Transverse colon (tissue), 4 donors: ENCODE measurements around the gene ANKRD62. TPM values are rescaled to one million over a fixed set of nuclear protein-coding genes. Genes with fewer than 3 reads are reported as not detected.
A peak's percentile ranks its signal among the peaks of the same experiment; 100 is the strongest.

Source experiments
- DNase-seq: peaks from one replicate; pipeline ENCODE4 v3.0.0-alpha.2; 2019
- H3K27ac ChIP-seq, 4 donors: fragments of 200-600 bp; sonication (generic); 2 replicates each; pipeline ENCODE4 v1.5.1; 2016 to 2018; ENCODE audit warnings: inconsistent platforms in 4 of 4
- H3K27me3 ChIP-seq: fragments of 200-600 bp; sonication (generic); 2 replicates; pipeline ENCODE4 v1.5.1; 2017; ENCODE audit warnings: inconsistent platforms
- H3K36me3 ChIP-seq, 4 donors: fragments of 200-600 bp; sonication (generic); 2 replicates each; pipeline ENCODE4 v1.5.1; 2017 to 2019; ENCODE audit warnings: inconsistent platforms in 4 of 4
- H3K4me1 ChIP-seq, 4 donors: fragments of 200-600 bp; sonication (generic); 2 replicates each; pipeline ENCODE4 v1.5.1; 2017 to 2020; ENCODE audit warnings: inconsistent platforms in 4 of 4
- H3K4me3 ChIP-seq, 4 donors: fragments of 200-600 bp; sonication (generic); 1 replicate in 1 of 4; 2 replicates in 3 of 4; pipeline versions ENCODE4 v1.5.1 to v1.6.1; 2017 to 2019; ENCODE audit warnings: inconsistent platforms in 4 of 4
- H3K9me3 ChIP-seq, 2 donors: fragments of 200-600 bp; sonication (generic); 2 replicates each; pipeline ENCODE4 v1.5.1; 2017 to 2019; ENCODE audit warnings: inconsistent platforms in 2 of 2
- EP300 ChIP-seq: sonication (generic); formaldehyde crosslinking; IDR thresholded peaks from one replicate; pipeline ENCODE4 v1.6.1; 2017; ENCODE audit warnings: antibody characterized with exemption, low read depth
- POLR2A ChIP-seq: fragments of 450-650 bp; IDR thresholded peaks from one replicate; pipeline ENCODE4 v1.6.1; 2016; ENCODE audit warnings: antibody characterized with exemption, mild to moderate bottlenecking, moderate library complexity
- POLR2AphosphoS5 ChIP-seq, 3 donors: sonication (generic); formaldehyde crosslinking; IDR thresholded peaks; one replicate each; pipeline ENCODE4 v1.6.1; 2016; ENCODE audit warnings: antibody characterized with exemption in 3 of 3
- WGBS, 2 donors: methylation state at CpG; one replicate each; pipeline ENCODE4 v1.1.5; 2018; ENCODE audit warnings: low coverage in 1 of 2; 5-methylcytosine and 5-hydroxymethylcytosine counted together
- in situ Hi-C, 4 donors: fragments of 200-750 bp; cut with MboI; loops; one replicate each; pipeline versions ENCODE4 v1.15.0 to v1.15.1; 2017; ENCODE audit warnings: low sequenced_read_pairs in 3 of 4, low pct_ligation_motif_present in 1 of 4, low pct_unique_long_range_greater_than_20kb in 1 of 4
- intact Hi-C: fragments of 100-400 bp; cut with DNase I; formaldehyde crosslinking; loops from one replicate; pipeline ENCODE4 v1.15.1; 2023; ENCODE audit warnings: low total_unique reads
- total RNA-seq, 4 donors: library from RNA; depleted of rRNA; stranded (reverse); fragments of >200 nt; gene quantifications; one replicate each; pipeline ENCODE4 v1.1.0, GENCODE V29; 2016
- TF ChIP-seq, protein P1 (sequence below), 5 experiments: fragments of 200-600 bp in 3 of 5; fragments of 450-650 bp in 2 of 5; sonication (generic) in 3 of 5; IDR thresholded peaks; 1 replicate in 2 of 5; 2 replicates in 3 of 5; pipeline ENCODE4 v1.5.1; 2016 to 2017; ENCODE audit warnings: antibody characterized with exemption in 5 of 5, inconsistent platforms in 3 of 5, mild to moderate bottlenecking in 2 of 5, moderate library complexity in 1 of 5

Gene ANKRD62
- total RNA-seq, 4 donors from 2014 or later: 0.20 to 1.4 (median 0.32) TPM; not detected in 1

DNA sequence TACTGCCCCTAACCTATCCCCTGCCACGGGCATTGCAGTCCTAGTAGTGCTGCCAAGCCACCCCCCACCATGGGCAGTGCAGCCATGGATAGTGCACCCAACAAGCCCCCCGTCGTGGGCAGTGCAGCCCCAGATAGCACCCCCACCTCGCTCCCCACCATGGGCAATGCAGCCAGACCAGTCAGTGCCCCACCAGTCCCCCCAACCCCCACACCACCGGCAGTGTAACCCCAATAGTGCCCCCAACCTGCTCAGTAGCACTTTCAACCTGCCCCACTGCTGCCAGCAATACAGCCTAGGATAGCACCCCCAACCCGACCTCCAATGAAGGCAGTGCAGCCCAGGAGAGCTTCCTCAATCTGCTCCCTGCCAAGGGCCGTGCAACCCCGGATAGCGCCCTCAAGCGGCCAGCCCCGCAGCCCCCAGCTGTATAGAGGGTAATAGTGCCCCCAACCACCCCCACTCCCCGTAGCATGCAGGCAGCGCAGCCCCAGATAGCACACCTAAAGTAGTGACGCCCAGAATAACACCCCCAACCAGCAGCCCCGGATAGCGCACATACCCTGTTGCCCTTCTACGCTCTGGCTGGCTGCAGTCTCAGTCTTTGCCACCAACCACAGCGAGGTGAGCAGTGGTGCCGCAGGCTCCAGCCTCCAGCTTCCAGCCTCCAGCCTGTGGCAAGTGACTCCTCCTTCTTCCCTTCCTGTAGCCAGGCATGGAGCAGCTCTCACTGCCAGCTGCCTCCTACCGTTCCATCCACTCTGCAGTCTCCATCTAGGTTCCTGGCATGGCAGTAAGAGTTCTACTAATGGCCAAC, 45.4 kb upstream of the ANKRD62 start:
- in situ Hi-C loops: loop anchor here in 3 of 4 donors (25.0 kb wide), 1 partner anchor 311 kb away; no protein-coding TSS in a partner anchor

DNA sequence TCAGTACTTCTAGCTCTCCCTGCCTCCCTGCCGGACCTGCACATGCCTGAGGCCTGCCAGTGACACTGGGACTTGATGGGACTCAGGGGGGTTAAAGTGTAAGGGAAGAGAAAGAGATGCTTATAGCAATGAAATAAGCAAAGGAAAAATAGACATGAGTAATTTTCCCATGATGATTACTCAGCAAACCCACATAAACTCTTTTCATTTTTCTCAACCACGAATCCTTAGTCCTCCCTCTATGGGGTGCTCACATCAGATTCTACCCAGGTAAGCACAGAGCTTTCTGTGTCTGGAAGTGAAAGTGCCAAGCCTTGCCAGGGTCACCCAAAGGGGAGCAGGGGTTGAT, 44.8 kb upstream of the ANKRD62 start:
- no peak for DNase-seq
- Histone ChIP-seq H3K27ac (no peak overlapping the region), H3K4me3 (no peak overlapping the region), H3K9me3 (no peaks in the 10 kb centered on the region), H3K27me3 (no peaks in the 10 kb centered on the region), H3K36me3 (no peaks in the 10 kb centered on the region), H3K4me1 (no peaks in the 10 kb centered on the region)
- 33 to 67% methylated on average over 1 to 2 of the region's 2 CpGs for WGBS, 2 donors
- in situ Hi-C loops (loop anchor here in 3 of 4 donors (25.0 kb wide), 1 partner anchor 312 kb away; no protein-coding TSS in a partner anchor), intact Hi-C loops (no loop called here)
- TF ChIP-seq POLR2AphosphoS5 (IDR thresholded peaks at IDR 0.05): no peak
- TF ChIP-seq, protein P1, sequence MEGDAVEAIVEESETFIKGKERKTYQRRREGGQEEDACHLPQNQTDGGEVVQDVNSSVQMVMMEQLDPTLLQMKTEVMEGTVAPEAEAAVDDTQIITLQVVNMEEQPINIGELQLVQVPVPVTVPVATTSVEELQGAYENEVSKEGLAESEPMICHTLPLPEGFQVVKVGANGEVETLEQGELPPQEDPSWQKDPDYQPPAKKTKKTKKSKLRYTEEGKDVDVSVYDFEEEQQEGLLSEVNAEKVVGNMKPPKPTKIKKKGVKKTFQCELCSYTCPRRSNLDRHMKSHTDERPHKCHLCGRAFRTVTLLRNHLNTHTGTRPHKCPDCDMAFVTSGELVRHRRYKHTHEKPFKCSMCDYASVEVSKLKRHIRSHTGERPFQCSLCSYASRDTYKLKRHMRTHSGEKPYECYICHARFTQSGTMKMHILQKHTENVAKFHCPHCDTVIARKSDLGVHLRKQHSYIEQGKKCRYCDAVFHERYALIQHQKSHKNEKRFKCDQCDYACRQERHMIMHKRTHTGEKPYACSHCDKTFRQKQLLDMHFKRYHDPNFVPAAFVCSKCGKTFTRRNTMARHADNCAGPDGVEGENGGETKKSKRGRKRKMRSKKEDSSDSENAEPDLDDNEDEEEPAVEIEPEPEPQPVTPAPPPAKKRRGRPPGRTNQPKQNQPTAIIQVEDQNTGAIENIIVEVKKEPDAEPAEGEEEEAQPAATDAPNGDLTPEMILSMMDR (IDR thresholded peaks at IDR 0.05): no peak
- no peak for TF ChIP-seq EP300
- no peak for TF ChIP-seq POLR2A

More for the DNA sequence above, 45.4 kb upstream of the ANKRD62 start:
- no peak for DNase-seq
- H3K27ac ChIP-seq: no peak overlapping the region
- H3K4me1 ChIP-seq: no peaks in the 10 kb centered on the region
- intact Hi-C loops: no loop called here
- H3K4me3 ChIP-seq: no peak overlapping the region
- H3K36me3 ChIP-seq: no peaks in the 10 kb centered on the region
- H3K27me3 ChIP-seq: no peaks in the 10 kb centered on the region
- WGBS, 2 donors: 92% methylated on average over 20 of the region's 20 CpGs; no CpG with 5 or more reads in 1 of the 2 donors
- H3K9me3 ChIP-seq: no peaks in the 10 kb centered on the region
- no peak for TF ChIP-seq POLR2AphosphoS5 (IDR thresholded peaks at IDR 0.05)
- TF ChIP-seq EP300: no peak
- TF ChIP-seq, protein P1 (IDR thresholded peaks at IDR 0.05): no peak
- no peak for TF ChIP-seq POLR2A

DNA sequence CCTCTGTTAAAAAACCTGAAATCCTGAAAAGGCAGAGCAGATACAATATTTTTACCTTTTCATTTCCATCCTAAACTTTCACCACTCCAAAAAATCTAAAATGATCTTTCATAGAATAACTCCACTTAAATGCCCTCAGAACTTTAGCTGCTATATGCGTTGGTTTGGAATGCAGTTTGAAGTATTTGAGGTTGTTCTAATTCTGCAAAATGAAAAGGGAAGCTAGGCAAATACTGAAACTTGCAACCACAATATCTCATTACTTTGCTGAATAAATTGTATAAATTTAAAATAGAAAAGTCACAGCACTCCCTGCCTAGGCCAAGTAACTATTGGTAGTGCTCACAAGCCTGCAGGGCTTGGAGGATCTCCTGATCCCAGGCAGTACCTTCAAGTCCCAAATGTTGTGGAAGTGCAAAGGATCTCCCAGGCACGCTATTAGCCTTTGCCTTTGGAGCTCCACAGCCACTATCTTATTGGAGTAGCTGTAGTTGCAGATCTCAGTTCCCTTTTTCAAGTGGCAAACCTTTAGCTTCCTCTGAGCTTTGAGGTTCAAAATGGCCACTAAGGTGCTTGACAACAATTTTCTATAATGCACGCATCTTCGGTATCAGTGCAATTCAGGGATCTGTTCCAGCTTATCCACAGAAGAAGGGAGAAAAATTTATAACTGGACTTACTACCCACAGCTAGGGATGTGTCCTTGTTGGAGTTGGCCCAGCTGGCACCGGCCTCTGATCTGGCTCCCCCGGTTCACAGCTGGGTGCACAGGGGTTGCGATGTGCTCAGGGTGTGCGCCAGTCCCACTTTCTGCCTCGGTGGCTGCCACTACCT, 43.4 kb upstream of the ANKRD62 start:
- Histone ChIP-seq H3K36me3 (no peaks in the 10 kb centered on the region), H3K9me3 (no peaks in the 10 kb centered on the region), H3K4me3 (no peak overlapping the region), H3K27me3 (no peaks in the 10 kb centered on the region), H3K27ac (peak overlapping the region in 2 of 4 donors; percentile 24 to 53), H3K4me1 (no peaks in the 10 kb centered on the region)
- intact Hi-C loops (no loop called here), in situ Hi-C loops (loop anchor here in 3 of 4 donors (25.0 kb wide), 1 partner anchor 313 kb away; no protein-coding TSS in a partner anchor)
- no peak for DNase-seq
- WGBS, 2 donors: 63 to 83% methylated on average over 2 to 9 of the region's 9 CpGs
- TF ChIP-seq EP300 (no peak), POLR2A (no peak), POLR2AphosphoS5 (IDR thresholded peaks at IDR 0.05) (no peak)

DNA sequence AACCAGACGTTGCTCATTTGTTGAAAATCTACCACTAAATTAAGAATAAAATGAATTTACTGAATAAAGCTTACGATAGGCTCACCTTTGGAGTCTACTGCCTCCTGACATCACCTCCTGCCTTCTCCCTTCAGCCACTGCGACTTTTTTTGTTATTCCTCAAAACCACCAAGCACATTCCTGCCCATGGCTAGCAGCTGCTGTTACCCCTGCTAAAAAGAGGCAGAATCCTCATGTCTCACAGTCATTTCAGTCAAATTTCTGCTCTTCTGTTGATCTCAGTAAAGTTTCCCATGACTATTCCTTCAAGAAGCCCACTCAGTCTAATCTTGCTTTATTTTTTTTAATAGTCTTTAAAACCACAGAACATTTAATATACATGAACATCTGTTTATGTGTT, 40.8 kb upstream of the ANKRD62 start:
- in situ Hi-C loops: no loop called here

More for the DNA sequence above, 40.8 kb upstream of the ANKRD62 start:
- H3K9me3 ChIP-seq: no peaks in the 10 kb centered on the region
- H3K27ac ChIP-seq: no peak overlapping the region
- WGBS, 2 donors: 63 to 65% methylated on average over 3 of the region's 3 CpGs
- no peaks in the 10 kb centered on the region for H3K27me3 ChIP-seq
- H3K4me1 ChIP-seq: no peaks in the 10 kb centered on the region
- no peak overlapping the region for H3K4me3 ChIP-seq
- H3K36me3 ChIP-seq: no peaks in the 10 kb centered on the region
- TF ChIP-seq, protein P1 (IDR thresholded peaks at IDR 0.05): no peak
- no peak for TF ChIP-seq POLR2AphosphoS5 (IDR thresholded peaks at IDR 0.05)
- TF ChIP-seq EP300: no peak
- TF ChIP-seq POLR2A: no peak
- intact Hi-C loops: no loop called here
- no peak for DNase-seq
